ENCODE results near the gene CCDC12.

CCDC12 gene

DNA sequence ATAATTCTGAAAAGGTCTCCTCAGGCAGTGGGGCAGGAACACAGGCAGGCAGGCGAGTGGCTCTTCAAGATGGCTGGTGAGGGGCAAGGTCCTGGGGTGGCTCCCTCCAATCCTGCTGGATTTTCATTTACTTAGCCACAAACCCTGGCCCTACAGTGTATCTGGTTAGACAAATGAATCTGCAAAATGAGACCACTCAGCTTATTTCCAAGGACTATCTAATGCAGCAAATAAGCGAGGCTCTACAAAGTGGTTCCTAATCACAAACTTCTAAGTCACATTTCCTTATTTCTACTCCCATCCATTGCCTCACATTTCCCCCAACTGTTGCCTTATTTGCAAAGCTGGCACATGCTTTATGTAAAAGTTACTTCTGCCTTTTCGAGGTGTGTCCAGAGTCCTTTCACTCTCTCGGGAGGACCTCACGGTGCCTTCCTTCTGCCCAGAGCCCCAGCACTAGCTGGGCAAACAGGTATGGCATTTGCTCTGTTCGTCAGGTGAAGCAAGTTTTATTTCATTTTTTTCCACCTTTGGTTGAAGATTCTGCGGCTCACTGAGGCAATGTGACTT, 40.5 kb downstream of the CCDC12 start:
- TF ChIP-seq TAF1 (IDR thresholded peaks at IDR 0.05; ENCODE audit: borderline replicate concordance, low read depth, low read length), result no peak
- no peak for TF ChIP-seq POLR2AphosphoS5 (IDR thresholded peaks at IDR 0.05; ENCODE audit: low read depth, low read length)
- no peak for TF ChIP-seq POLR2A (IDR thresholded peaks at IDR 0.05; ENCODE audit: low read depth, low read length)
- FAIRE-seq (peak; percentile 14), DNase-seq (ENCODE audit: insufficient read length) (no peak)

DNA sequence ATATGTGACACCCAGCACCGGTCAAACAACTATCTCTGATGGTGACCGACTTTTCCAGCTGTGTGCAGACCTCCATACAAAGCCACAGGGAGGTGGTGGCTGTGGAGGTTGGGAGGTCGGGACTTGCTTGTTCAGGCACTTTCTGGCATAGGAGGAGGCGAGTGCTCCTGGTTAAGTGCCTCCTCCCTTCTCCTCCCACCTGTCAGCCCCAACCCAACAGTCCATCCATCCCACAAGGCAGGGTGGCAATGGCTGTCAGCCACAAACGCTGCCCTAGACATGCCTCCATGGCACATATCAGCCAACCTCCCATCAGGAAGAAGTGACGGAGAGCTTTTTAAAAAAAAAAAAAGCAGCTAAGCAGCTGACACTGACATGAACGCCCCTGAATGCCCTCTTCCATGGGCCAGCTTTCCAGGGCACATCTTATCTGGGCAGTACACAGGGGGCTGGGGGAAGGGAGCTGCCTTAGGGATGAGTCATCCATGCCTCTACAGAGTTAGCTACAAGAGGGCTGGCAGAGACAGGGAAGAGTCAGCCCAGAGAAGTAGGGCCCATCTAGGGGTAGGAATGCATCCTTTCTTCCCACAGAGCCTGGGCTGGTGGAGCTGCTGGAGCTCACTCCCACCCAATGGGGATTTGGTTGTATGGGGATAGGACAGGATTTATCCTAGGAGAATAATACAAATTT, 41.2 kb downstream of the CCDC12 start:
- no peak for FAIRE-seq

GRCh38 chr3:46934498-46935167, 41.9 kb downstream of the CCDC12 start:
- TF ChIP-seq POLR2AphosphoS5 (IDR thresholded peaks at IDR 0.05; ENCODE audit: low read depth, low read length) (peak; percentile 41; the same call in 1 of the 2 replicates), TAF1 (IDR thresholded peaks at IDR 0.05; ENCODE audit: borderline replicate concordance, low read depth, low read length) (no peak)
- no peak for FAIRE-seq
- no peak for DNase-seq (ENCODE audit: insufficient read length)

More for the DNA sequence above, 41.2 kb downstream of the CCDC12 start:
- TF ChIP-seq POLR2AphosphoS5 (IDR thresholded peaks at IDR 0.05; ENCODE audit: low read depth, low read length) (0 out of 2 replicates have a peak, but pooled peaks have one; percentile 10), POLR2A (IDR thresholded peaks at IDR 0.05; ENCODE audit: low read depth, low read length) (no peak)
- no peak for DNase-seq (ENCODE audit: insufficient read length)

- FAIRE-seq (no peak), DNase-seq (ENCODE audit: insufficient read length) (no peak)
- no peak for TF ChIP-seq TAF1 (IDR thresholded peaks at IDR 0.05; ENCODE audit: borderline replicate concordance, low read depth, low read length)
- TF ChIP-seq POLR2A (IDR thresholded peaks at IDR 0.05; ENCODE audit: low read depth, low read length), result no peak
- TF ChIP-seq POLR2AphosphoS5 (IDR thresholded peaks at IDR 0.05; ENCODE audit: low read depth, low read length), result no peak
These were observed 42.5 kb downstream of the CCDC12 start for GRCh38 chr3:46934072-46934471.

DNA sequence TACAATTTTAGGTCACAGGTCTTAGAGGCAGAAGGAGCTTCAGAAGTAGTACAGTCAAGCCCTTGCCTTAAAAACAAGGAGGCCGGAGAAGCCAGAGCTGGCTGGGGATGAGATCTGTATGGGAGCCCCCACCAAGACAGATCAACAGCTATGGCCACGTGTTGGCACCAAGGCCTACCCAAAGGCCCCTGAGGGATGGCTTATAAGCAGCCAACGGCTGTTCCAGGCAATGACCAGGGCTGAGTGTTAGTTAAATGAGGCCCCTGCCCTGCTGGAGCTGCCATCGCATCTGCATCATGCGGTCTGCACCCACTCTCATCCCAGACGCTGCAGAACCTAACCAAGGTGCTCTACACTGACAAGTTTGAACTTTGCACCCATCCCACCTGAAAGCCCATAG, 43.3 kb downstream of the CCDC12 start:
- FAIRE-seq, result peak; percentile 46
- TF ChIP-seq TAF1 (IDR thresholded peaks at IDR 0.05; ENCODE audit: borderline replicate concordance, low read depth, low read length) (no peak), POLR2A (IDR thresholded peaks at IDR 0.05; ENCODE audit: low read depth, low read length) (no peak), POLR2AphosphoS5 (IDR thresholded peaks at IDR 0.05; ENCODE audit: low read depth, low read length) (peak; percentile 31; the same call in 1 of the 2 replicates)

DNA sequence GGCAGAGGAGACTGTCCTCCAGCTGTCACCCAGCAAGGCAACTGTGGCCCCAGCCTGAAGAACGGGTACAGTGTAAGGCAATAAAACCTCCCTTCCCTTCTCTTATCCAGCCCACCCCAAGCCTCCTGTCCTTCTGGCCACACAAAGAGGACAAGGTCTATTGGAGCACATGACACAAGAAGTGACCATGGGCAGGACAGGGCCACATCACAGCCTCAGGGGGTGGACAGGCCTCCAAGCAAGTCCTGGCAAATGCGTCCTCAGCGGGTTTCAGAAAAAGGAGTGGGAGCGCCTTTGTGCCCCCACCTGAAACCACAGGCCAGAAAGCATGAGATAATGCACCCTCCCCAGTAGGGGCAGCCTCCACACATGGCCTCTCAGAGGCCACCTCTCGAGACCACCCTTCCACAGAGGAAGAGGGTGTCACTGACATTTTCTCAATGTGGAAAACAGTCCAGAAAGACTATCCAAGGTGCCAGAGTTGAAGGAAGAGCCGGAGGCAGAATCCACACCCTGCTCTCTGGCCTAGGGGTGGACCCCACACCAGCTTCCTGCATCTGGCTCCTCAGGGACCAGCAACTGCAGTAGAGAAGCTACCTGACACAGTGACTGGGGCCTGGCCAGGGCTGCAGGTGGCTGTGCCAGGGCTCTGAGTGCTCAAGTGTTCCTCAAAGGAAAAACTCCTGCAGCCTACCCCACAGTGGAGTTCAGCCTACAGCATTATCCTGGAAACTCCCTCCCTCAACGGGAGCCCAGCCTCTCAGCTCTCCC, 43.9 kb downstream of the CCDC12 start:
- DNase-seq (ENCODE audit: insufficient read length) (no peak), FAIRE-seq (no peak)
- TF ChIP-seq TAF1 (IDR thresholded peaks at IDR 0.05; ENCODE audit: borderline replicate concordance, low read depth, low read length), result no peak
- TF ChIP-seq POLR2A (IDR thresholded peaks at IDR 0.05; ENCODE audit: low read depth, low read length), result no peak
- TF ChIP-seq POLR2AphosphoS5 (IDR thresholded peaks at IDR 0.05; ENCODE audit: low read depth, low read length), result no peak

More for the DNA sequence above, 43.3 kb downstream of the CCDC12 start:
- no peak for DNase-seq (ENCODE audit: insufficient read length)

DNA sequence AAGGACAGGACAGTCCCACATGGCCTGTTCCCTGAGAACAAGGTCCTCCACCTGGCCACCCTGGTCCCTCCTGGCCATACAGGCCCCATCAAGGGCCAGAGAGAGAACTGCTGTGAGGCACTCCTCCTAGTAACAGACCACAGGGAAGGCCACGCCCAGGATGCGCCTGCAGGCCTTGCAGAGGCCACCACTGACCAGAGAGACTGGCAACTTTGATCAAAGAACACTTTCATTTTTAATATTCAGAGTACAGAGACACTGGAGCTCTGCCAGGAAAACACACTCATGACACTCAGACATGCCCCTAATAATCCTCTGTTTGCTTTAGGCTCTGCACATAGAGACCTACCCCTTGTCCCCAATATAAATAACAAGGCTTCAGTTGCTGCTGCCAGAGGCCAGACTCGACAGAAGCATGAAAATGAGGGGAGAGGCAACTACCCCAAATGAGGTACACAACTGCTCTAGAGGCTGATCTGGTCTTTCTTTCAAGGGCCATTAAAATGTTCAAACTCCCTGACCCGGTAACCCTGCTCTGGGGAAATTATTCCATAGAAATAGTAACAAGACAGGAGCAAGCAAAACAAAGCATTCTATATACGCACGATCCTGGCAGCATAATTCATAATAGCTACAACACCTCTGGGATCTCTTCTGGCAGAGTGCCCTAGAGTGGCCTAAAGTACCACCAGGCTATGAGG, 44.8 kb downstream of the CCDC12 start:
- FAIRE-seq (no peak), DNase-seq (ENCODE audit: insufficient read length) (no peak)
- no peak for TF ChIP-seq TAF1 (IDR thresholded peaks at IDR 0.05; ENCODE audit: borderline replicate concordance, low read depth, low read length)
- TF ChIP-seq POLR2A (IDR thresholded peaks at IDR 0.05; ENCODE audit: low read depth, low read length), result no peak
- 0 out of 2 replicates have a peak, but pooled peaks have one; percentile 21 for TF ChIP-seq POLR2AphosphoS5 (IDR thresholded peaks at IDR 0.05; ENCODE audit: low read depth, low read length)

- TF ChIP-seq POLR2A (IDR thresholded peaks at IDR 0.05; ENCODE audit: low read depth, low read length), result no peak
- no peak for TF ChIP-seq TAF1 (IDR thresholded peaks at IDR 0.05; ENCODE audit: borderline replicate concordance, low read depth, low read length)
- TF ChIP-seq POLR2AphosphoS5 (IDR thresholded peaks at IDR 0.05; ENCODE audit: low read depth, low read length), result no peak
- DNase-seq (ENCODE audit: insufficient read length) (no peak), FAIRE-seq (no peak)
These were observed 45.6 kb downstream of the CCDC12 start for GRCh38 chr3:46930945-46931403.

DNA sequence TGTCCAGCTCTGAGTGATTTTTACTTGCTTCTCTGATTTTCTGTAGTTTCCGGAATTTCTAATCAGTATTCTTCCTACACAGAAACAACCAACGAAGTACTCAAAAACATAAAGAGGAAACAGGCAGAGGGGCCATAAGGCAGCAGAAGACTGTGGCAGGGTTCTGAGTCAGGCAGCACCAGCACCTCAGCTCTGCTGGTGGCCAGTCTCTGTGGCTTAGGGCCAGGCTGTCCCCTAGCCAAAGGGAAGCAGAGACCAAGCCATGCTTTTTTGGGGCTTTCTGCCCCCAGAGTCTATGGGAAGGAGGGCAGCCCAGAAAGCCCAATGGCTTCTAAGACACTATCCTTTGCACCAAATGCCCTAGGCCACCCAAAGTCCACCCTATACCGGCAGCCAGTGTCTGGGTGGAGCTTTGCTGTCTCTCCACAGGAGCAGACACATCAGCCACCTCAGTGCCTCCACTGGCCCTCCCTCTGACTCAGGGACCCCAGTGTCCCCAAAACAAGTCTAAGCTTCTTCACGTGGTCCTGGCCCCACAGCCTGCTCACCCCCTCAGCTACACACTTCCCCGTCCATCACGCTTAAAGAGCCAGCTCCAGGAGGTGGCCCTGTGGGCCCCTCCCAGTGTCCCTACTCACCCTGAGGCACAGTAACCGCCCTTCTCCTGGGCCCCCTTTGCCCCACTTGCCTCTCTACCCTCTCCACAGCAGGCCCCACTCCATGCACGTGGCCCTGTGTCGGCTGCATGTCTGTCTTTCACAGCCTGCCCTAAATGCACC, 46.2 kb downstream of the CCDC12 start:
- FAIRE-seq, result peak; percentile 5
- TF ChIP-seq TAF1 (IDR thresholded peaks at IDR 0.05; ENCODE audit: borderline replicate concordance, low read depth, low read length) (no peak), POLR2AphosphoS5 (IDR thresholded peaks at IDR 0.05; ENCODE audit: low read depth, low read length) (no peak), POLR2A (IDR thresholded peaks at IDR 0.05; ENCODE audit: low read depth, low read length) (0 out of 2 replicates have a peak, but pooled peaks have one; percentile 18)
- no peak for DNase-seq (ENCODE audit: insufficient read length)

- TF ChIP-seq POLR2AphosphoS5 (IDR thresholded peaks at IDR 0.05; ENCODE audit: low read depth, low read length), result no peak
- no peak for DNase-seq (ENCODE audit: insufficient read length)
- no peak for FAIRE-seq
These were observed 47.2 kb downstream of the CCDC12 start for GRCh38 chr3:46929324-46929723.

Measured in GM12892 (cell line).